HG02973 (cell line): ENCODE data around the gene PPP1R3A.
"Not testable (repeated sequence)": the region's sequence is repeated elsewhere in the genome, so short reads cannot be mapped to it uniquely, and the experiment has no call there.

Experiments
- ATAC-seq: cut with Tn5 transposase; IDR thresholded peaks from one replicate; pipeline ENCODE4 v1.9.1; 2021; ENCODE audit warnings: moderate library complexity; ENCODE audit not compliant: unreplicated experiment

Gene PPP1R3A

GRCh38 chr7:113918946-113919345 is at the start of gene PPP1R3A:
TSS of gene PPP1R3A (minus strand) at chr7:113919009. CDS start at chr7:113918996, 13 bp downstream.
- ATAC-seq = no peak

GRCh38 chr7:113963356-113963755 is 44.5 kb upstream of the PPP1R3A start:
- no peak for ATAC-seq

DNA sequence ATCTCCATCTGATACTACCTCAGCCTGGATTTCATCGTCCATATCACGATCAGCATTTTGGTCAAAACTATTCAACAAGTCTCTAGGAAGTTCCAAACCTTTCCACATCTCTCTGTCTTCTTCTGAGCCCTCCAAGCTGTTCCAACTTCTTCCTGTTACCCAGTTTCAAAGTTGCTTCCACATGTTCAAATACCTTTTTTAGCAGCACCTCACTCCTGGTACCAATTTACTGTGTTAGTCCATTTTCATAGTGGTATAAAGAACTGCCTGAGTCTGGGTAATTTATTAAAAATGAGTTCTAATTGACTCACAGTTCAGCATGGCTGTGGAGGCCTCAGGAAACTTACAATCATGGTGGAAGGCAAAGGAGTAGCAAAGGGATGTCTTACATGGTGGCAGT is 41.1 kb upstream of the PPP1R3A start:
- ATAC-seq = no peak

GRCh38 chr7:113955157-113955556 is 36.3 kb upstream of the PPP1R3A start:
- ATAC-seq = no peak

DNA sequence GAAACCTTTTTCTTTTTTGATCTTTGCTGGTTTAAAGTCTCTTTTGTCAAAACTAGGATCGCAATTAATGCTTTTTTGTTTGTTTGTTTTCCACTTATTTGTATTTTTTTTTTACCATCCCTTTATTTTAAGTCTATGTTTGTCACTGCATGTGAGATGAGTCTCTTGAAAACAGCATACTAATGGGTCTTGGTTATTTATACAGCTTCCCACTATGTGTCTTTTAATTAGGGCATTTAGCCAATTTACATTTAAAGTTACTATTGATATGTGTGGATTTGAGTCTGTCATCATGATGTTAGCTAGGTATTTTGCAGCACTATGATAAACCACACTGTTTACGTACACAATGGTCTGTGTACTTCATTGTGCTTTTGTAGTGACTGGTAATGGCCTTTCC is 34.7 kb upstream of the PPP1R3A start:
- no peak for ATAC-seq

- ATAC-seq = no peak
Measured at GRCh38 chr7:113945018-113945938, 26.5 kb upstream of the PPP1R3A start.

DNA sequence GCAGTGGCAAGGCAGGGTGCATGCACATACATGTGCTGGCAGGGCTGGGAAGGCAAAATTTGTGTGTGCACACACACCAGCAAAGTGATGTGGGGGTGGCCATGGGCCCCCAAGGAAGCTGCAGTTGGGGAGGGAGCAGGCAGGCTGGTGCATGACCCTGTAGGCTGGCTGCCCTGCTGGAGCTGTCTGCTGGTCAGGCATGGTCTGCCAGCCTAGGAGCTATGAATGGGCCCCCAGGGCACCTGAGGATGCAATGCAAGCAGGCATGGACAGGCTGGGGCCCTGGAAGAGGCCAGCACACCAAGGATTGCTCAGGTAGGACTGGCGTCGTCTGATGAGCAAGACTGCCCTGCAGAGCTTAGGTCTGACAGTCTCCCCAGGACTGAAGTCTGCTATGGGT is 18.2 kb upstream of the PPP1R3A start:
- no peak for ATAC-seq

DNA sequence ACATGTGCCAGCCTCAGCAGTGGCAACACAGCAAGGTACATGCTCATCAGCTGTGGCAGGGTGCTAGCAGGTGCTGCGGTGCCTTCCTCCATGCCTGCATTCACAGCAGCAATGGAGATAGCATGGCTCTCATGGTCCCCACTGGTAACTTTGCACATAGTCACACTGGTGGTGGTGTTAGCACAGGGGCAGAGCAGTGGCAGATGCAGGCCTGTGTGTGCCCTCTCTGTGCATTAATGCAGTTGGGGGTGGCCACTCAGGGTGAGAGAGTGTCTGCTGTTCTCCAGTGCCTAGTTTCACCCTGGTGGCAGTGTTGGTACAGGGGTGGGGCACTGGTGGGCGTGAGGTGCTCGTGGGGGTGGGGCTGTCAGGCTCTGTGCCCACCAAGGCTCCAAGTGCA is 17.7 kb upstream of the PPP1R3A start:
- no peak for ATAC-seq

- ATAC-seq = not testable (repeated sequence)
Measured at GRCh38 chr7:113929389-113929788, 10.6 kb upstream of the PPP1R3A start.

GRCh38 chr7:113928112-113928511 is 9.3 kb upstream of the PPP1R3A start:
- no peak for ATAC-seq

GRCh38 chr7:113922049-113922448 is 3.2 kb upstream of the PPP1R3A start:
- no peak for ATAC-seq

GRCh38 chr7:113921363-113921762 is 2.6 kb upstream of the PPP1R3A start:
- no peak for ATAC-seq

DNA sequence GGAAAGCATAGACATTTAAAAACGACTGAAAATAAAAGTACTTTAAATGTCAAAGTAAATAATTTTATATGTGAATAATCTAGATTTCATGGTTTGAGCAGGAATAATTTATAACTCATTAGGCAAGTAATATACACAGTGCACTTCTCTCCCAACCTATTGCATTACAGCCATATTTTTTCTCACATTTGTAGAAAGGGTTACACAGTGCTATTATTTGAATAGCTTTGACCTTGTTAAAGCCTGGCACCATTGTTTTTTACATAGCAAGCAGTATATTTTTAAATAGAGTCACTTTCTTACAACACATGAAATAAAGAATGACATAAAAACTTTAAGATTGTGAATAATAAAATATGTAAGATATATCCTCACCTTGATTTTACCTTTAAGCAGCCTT is 969 bp downstream of the PPP1R3A start:
- no peak for ATAC-seq

GRCh38 chr7:113915956-113916355 is 2.9 kb downstream of the PPP1R3A start:
- ATAC-seq = no peak

- ATAC-seq = no peak
Measured at GRCh38 chr7:113912876-113913275, 5.9 kb downstream of the PPP1R3A start.

DNA sequence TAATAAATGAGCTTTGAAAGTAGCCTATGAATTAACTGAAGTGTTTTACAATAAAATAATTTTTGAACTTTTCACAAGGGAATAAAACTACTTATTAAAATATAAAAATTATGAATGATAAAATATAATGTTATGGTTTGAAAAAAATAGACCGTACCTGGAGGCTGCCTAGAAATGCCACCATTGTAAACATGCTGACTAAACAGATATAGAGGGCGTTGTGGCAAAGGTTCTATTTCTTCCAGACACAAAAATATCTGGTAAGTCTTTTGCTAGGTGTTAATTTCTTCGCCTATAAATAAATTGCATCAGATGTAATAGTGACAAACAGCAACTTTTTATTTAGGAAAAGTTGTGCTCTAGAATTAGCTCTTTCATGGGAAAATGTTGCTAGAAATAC is 11.2 kb downstream of the PPP1R3A start:
- no peak for ATAC-seq

GRCh38 chr7:113904521-113904920 is 14.3 kb downstream of the PPP1R3A start:
- no peak for ATAC-seq

DNA sequence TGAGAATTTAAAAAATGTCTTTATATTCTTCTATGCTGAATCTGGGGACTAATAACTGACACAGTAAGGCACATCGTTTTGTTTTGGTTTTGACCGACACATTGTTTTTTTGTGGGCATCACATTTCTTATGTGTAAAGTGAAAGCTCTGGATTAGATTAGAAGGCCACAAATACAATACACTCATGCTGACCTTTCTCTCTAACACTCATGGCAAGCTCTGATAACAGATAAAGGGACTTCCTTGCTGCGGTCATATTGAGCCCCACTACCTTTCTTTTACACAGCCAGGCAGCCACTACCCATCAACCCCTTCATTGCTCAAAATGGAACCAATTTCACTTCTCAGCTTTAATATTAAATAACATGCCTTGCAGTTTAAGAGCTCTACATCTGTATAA is 26.0 kb downstream of the PPP1R3A start:
- no peak for ATAC-seq

GRCh38 chr7:113891828-113892227 is 27.0 kb downstream of the PPP1R3A start:
- no peak for ATAC-seq

- no peak for ATAC-seq
Measured at GRCh38 chr7:113891031-113891350, 27.8 kb downstream of the PPP1R3A start.

- ATAC-seq = no peak
Measured at GRCh38 chr7:113890331-113891030, 28.3 kb downstream of the PPP1R3A start.

GRCh38 chr7:113883096-113883495 is 35.7 kb downstream of the PPP1R3A start:
- ATAC-seq = no peak
